GM12878 (cell line): ENCODE results near the gene PTPRN2. TPM values are rescaled to one million over a fixed set of nuclear protein-coding genes. Genes with fewer than 3 reads are reported as not detected.

Experiments used
- ATAC-seq: fragments of 200-7000 bp; cut with Tn5 transposase; 3 replicates; pipeline ENCODE4 v1.9.1; 2020; ENCODE audit warnings: mild to moderate bottlenecking, moderate library complexity
- BruUV-seq: library from RNA; stranded (reverse); fragments of 400-500 nt; replicated peaks from 2 replicates; lab custom pipeline; 2021; lab: Mats Ljungman, UMichigan
- CTCF ChIA-PET: fragments of 300-600 bp; sonication (Branson Sonifier 250); formaldehyde crosslinking; extraction: SDS; loops from one replicate; lab custom pipeline; 2021; ENCODE audit warnings: inconsistent platforms; lab: Yijun Ruan, JAX
- POLR2A ChIA-PET: fragments of 350-600 bp; formaldehyde crosslinking; extraction: SDS; loops from one replicate; lab custom pipeline; 2021; ENCODE audit warnings: inconsistent platforms; lab: Charles Lee
- RAD21 ChIA-PET: fragments of 300-600 bp; sonication (Branson Sonifier 250); formaldehyde crosslinking; loops from one replicate; lab custom pipeline; 2023; ENCODE audit warnings: antibody characterized with exemption; ENCODE audit not compliant: unreplicated experiment; lab: Charles Lee
- SMC1A ChIA-PET: fragments of 300-600 bp; sonication (Branson Sonifier 250); formaldehyde crosslinking; loops from one replicate; lab custom pipeline; 2023; ENCODE audit not compliant: unreplicated experiment, uncharacterized antibody; lab: Charles Lee
- DNase-seq: peaks from one replicate; pipeline ENCODE4 v3.0.0-alpha.2; 2011; ENCODE audit warnings: low read depth, low spot score
- FAIRE-seq: peaks from 3 replicates; lab custom pipeline; 2011; peaks lifted over from hg19 to GRCh38; lab: Jason Lieb, UNC
- H2AFZ ChIP-seq: 2 replicates; pipeline ENCODE4 v1.6.0; 2011; ENCODE audit warnings: low read depth, low read length, control low read depth; ENCODE audit not compliant: control insufficient read depth
- H3K27ac ChIP-seq: 2 replicates; pipeline ENCODE4 v1.5.1; 2011; ENCODE audit warnings: control low read depth; ENCODE audit not compliant: control insufficient read depth, insufficient read depth
- H3K27me3 ChIP-seq, 2 experiments: replicated peaks in 1 of 2; 2 replicates each; pipeline versions ENCODE4 v1.6.0 to v1.6.1; 2011; ENCODE audit warnings: low read length in 1 of 2; ENCODE audit not compliant: control insufficient read depth in 2 of 2, insufficient read depth in 2 of 2
- H3K36me3 ChIP-seq, 2 experiments: 2 replicates each; pipeline ENCODE4 v1.5.1; 2011; ENCODE audit warnings: low read length in 1 of 2; ENCODE audit not compliant: control insufficient read depth in 2 of 2, insufficient read depth in 2 of 2
- H3K4me1 ChIP-seq: 2 replicates; pipeline ENCODE4 v1.6.1; 2011; ENCODE audit warnings: mild to moderate bottlenecking, low read length, moderate library complexity, mixed read lengths; ENCODE audit not compliant: control insufficient read depth, insufficient read depth
- H3K4me2 ChIP-seq: 2 replicates; pipeline ENCODE4 v1.6.0; 2011; ENCODE audit warnings: control low read depth; ENCODE audit not compliant: control insufficient read depth, insufficient read depth
- H3K4me3 ChIP-seq: fragments of 200-600 bp; sonication (generic); 2 replicates; pipeline ENCODE4 v1.5.1; 2016
- H3K79me2 ChIP-seq: 2 replicates; pipeline ENCODE4 v1.6.0; 2011; ENCODE audit warnings: low read length; ENCODE audit not compliant: control insufficient read depth, insufficient read depth
- H3K9ac ChIP-seq: 2 replicates; pipeline ENCODE4 v1.8.0; 2011; ENCODE audit warnings: low read length, control low read depth, mixed read lengths; ENCODE audit not compliant: control insufficient read depth, insufficient read depth
- H3K9me3 ChIP-seq: replicated peaks from 3 replicates; pipeline ENCODE4 v1.5.1; 2011; ENCODE audit warnings: mild to moderate bottlenecking, low read length; ENCODE audit not compliant: control insufficient read depth, insufficient read depth
- H4K20me1 ChIP-seq: 2 replicates; pipeline ENCODE4 v1.6.0; 2011; ENCODE audit not compliant: control insufficient read depth, insufficient read depth
- EGR1 ChIP-seq, 2 experiments: IDR thresholded peaks; 1 replicate in 1 of 2; 2 replicates in 1 of 2; pipeline ENCODE4 v1.6.1; 2011 to 2012; ENCODE audit warnings: low read depth in 2 of 2, low read length in 2 of 2, borderline replicate concordance in 1 of 2, mild to moderate bottlenecking in 1 of 2, moderate library complexity in 1 of 2
- MAX ChIP-seq: IDR thresholded peaks from 2 replicates; pipeline ENCODE4 v1.6.1; 2012; ENCODE audit warnings: low read depth, low read length, improper control_type of control experiment
- PKNOX1 ChIP-seq: fragments of 450-650 bp; IDR thresholded peaks from 2 replicates; pipeline ENCODE4 v1.6.1; 2016; ENCODE audit warnings: mild to moderate bottlenecking
- TCF12 ChIP-seq: IDR thresholded peaks from 2 replicates; pipeline ENCODE4 v1.6.1; 2011; ENCODE audit warnings: low read depth, mild to moderate bottlenecking, low read length
- USF2 ChIP-seq: IDR thresholded peaks from 2 replicates; pipeline ENCODE4 v1.6.1; 2011; ENCODE audit warnings: low read depth, low read length, improper control_type of control experiment, borderline replicate concordance
- WGBS: methylation state at CpG from one replicate; pipeline ENCODE4 v1.1.6; 2016; ENCODE audit warnings: low lambda C conversion rate; ENCODE audit not compliant: insufficient replicate concordance, insufficient coverage; ENCODE audit errors: missing lambda C conversion rate; 5-methylcytosine and 5-hydroxymethylcytosine counted together
- in situ Hi-C: fragments of 300-500 bp; cut with MboI; formaldehyde crosslinking; loops from 9 replicates; pipeline ENCODE4 v1.14.3; 2018; ENCODE audit warnings: mixed read lengths
- intact Hi-C: fragments of 100-400 bp; cut with micrococcal nuclease; formaldehyde crosslinking; loops from one replicate; pipeline ENCODE4 v1.14.2; 2022; ENCODE audit not compliant: unreplicated experiment
- polyA plus RNA-seq, 11 experiments: library from polyadenylated mRNA; depleted of rRNA in 4 of 11; unstranded in 6 of 11; stranded (reverse) in 5 of 11; fragments of >200 nt; fragmentation: Nextera tagmentation in 4 of 11; fragmentation: Illumina TruSeq in 1 of 11; extraction: Ambion mirVana in 4 of 11; extraction: Trizol in 1 of 11; gene quantifications; 1 replicate in 1 of 11; 2 replicates in 10 of 11; pipeline versions ENCODE4 v1.2.1 to v1.2.3, GENCODE V29; 2011 to 2016; ENCODE audit warnings: inconsistent platforms in 2 of 11, missing spikeins in 2 of 11, low read depth in 1 of 11
- total RNA-seq, 4 experiments: library from RNA; depleted of rRNA in 3 of 4; stranded (reverse); fragments of >200 nt in 3 of 4; fragmentation: Illumina TruSeq in 1 of 4; extraction: Trizol in 1 of 4; gene quantifications; 2 replicates each; pipeline versions ENCODE4 v1.2.1 to v1.2.3, GENCODE V29; 2013 to 2021
- TF ChIP-seq, protein P1 (sequence below): fragments of 450-650 bp; IDR thresholded peaks from 2 replicates; pipeline ENCODE4 v1.6.1; 2016; ENCODE audit warnings: mild to moderate bottlenecking, moderate library complexity, borderline replicate concordance
- TF ChIP-seq, protein P2 (sequence below): fragments of 450-650 bp; IDR thresholded peaks from 2 replicates; pipeline ENCODE4 v1.6.1; 2017; ENCODE audit warnings: mild to moderate bottlenecking

PTPRN2 gene
- total and polyA plus RNA-seq, 10 of the 15 experiments (the other 5 are each of a cell fraction or from before 2014, with no cell fraction given), result 5.4 TPM; not detected in 9

DNA sequence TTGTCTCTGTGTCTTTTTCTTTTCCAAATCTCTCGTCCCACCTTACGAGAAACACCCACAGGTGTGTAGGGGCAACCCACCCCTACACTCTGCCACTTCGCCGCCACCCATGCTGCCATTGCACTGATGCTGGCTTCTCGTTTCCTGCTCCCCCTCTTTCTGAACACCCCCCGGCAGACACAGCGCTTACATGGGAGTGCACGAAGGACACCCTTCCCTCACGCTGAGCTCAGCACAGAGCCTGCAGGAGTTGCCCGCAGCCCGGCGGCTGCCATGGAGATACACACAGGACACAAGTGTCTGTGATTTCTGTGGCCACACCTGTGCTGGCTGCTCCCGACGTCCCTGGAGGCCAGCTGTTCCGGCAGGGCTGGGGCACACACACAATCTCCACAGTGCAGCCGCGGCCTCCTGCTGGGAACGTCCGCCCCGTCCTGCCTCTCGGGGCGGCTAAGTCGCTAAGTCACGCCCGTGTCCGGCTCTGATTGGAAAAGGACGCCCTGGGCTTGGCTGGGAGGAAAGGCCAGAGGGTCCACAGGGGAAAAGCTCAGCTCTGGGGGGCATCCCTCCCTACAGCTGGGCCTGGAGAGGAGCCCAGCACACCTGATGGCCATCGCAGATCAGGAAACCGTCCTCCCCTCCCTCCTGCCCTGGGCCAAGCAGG is 349.8 kb downstream of the PTPRN2 start:
- Histone ChIP-seq H3K4me3 (no peak overlapping the region), H3K27ac (no peak overlapping the region), H3K4me2 (no peak overlapping the region), H3K9me3 (no peaks in the 10 kb centered on the region; the same call in 2 of the 3 replicates), H4K20me1 (no peaks in the 10 kb centered on the region), H3K36me3 (no peaks in the 10 kb centered on the region), H3K4me1 (no peaks in the 10 kb centered on the region), H3K27me3 (no peaks in the 10 kb centered on the region), H3K9ac (no peak overlapping the region), H3K79me2 (no peaks in the 10 kb centered on the region), H2AFZ (no peak overlapping the region)
- ChIA-PET SMC1A (no interaction called here), RAD21 (no interaction called here), POLR2A (no interaction called here), CTCF (no interaction called here)
- DNase-seq (no peak), FAIRE-seq (no peak), ATAC-seq (no peak)
- intact Hi-C loops (no loop called here), in situ Hi-C loops (no loop called here)
- no TSS peak for BruUV-seq
- WGBS, result 69% methylated on average over 24 of the region's 29 CpGs
- TF ChIP-seq PKNOX1 (no peak), TCF12 (no peak), MAX (no peak), USF2 (no peak), EGR1 (IDR thresholded peaks at IDR 0.05; ENCODE audit: borderline replicate concordance in 1 of 2, low read depth in 2 of 2, low read length in 2 of 2) (no peak)
- TF ChIP-seq, protein P1, sequence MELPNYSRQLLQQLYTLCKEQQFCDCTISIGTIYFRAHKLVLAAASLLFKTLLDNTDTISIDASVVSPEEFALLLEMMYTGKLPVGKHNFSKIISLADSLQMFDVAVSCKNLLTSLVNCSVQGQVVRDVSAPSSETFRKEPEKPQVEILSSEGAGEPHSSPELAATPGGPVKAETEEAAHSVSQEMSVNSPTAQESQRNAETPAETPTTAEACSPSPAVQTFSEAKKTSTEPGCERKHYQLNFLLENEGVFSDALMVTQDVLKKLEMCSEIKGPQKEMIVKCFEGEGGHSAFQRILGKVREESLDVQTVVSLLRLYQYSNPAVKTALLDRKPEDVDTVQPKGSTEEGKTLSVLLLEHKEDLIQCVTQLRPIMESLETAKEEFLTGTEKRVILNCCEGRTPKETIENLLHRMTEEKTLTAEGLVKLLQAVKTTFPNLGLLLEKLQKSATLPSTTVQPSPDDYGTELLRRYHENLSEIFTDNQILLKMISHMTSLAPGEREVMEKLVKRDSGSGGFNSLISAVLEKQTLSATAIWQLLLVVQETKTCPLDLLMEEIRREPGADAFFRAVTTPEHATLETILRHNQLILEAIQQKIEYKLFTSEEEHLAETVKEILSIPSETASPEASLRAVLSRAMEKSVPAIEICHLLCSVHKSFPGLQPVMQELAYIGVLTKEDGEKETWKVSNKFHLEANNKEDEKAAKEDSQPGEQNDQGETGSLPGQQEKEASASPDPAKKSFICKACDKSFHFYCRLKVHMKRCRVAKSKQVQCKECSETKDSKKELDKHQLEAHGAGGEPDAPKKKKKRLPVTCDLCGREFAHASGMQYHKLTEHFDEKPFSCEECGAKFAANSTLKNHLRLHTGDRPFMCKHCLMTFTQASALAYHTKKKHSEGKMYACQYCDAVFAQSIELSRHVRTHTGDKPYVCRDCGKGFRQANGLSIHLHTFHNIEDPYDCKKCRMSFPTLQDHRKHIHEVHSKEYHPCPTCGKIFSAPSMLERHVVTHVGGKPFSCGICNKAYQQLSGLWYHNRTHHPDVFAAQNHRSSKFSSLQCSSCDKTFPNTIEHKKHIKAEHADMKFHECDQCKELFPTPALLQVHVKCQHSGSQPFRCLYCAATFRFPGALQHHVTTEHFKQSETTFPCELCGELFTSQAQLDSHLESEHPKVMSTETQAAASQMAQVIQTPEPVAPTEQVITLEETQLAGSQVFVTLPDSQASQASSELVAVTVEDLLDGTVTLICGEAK, result no peak
- TF ChIP-seq, protein P2, sequence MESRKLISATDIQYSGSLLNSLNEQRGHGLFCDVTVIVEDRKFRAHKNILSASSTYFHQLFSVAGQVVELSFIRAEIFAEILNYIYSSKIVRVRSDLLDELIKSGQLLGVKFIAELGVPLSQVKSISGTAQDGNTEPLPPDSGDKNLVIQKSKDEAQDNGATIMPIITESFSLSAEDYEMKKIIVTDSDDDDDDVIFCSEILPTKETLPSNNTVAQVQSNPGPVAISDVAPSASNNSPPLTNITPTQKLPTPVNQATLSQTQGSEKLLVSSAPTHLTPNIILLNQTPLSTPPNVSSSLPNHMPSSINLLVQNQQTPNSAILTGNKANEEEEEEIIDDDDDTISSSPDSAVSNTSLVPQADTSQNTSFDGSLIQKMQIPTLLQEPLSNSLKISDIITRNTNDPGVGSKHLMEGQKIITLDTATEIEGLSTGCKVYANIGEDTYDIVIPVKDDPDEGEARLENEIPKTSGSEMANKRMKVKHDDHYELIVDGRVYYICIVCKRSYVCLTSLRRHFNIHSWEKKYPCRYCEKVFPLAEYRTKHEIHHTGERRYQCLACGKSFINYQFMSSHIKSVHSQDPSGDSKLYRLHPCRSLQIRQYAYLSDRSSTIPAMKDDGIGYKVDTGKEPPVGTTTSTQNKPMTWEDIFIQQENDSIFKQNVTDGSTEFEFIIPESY, result no peak
